Activated B cell treated with CpG ODN at 0.5 μM for 24 hours (primary cell): ENCODE results near the gene EML6. TPM values are rescaled to one million over a fixed set of nuclear protein-coding genes. Genes with fewer than 3 reads are reported as not detected.

ENCODE experiments used
- ATAC-seq: fragments of 200-7000 bp; cut with Tn5 transposase; one replicate; pipeline ENCODE4 v1.10.0; 2021; ENCODE audit warnings: low read depth, mild to moderate bottlenecking, moderate library complexity
- CTCF ChIA-PET: fragments of 350-600 bp; sonication (Branson Sonifier 250); formaldehyde crosslinking; loops from one replicate; lab custom pipeline; 2021; ENCODE audit warnings: antibody characterized with exemption; lab: Charles Lee
- POLR2A ChIA-PET: fragments of 350-600 bp; sonication (Branson Sonifier 250); formaldehyde crosslinking; loops from one replicate; lab custom pipeline; 2021; ENCODE audit warnings: antibody characterized with exemption; lab: Charles Lee
- DNase-seq: peaks from one replicate; pipeline ENCODE4 v3.0.0; 2022
- H3K27ac Mint-ChIP-seq: one replicate; pipeline ENCODE4 v1.8.0; 2020; ENCODE audit warnings: mixed read lengths
- H3K27me3 Mint-ChIP-seq: one replicate; pipeline ENCODE4 v1.8.0; 2021; ENCODE audit warnings: mixed read lengths
- H3K36me3 Mint-ChIP-seq: one replicate; pipeline ENCODE4 v1.8.0; 2021; ENCODE audit warnings: low read depth, mixed read lengths
- H3K4me1 Mint-ChIP-seq: one replicate; pipeline ENCODE4 v1.8.0; 2021; ENCODE audit warnings: mixed read lengths
- H3K4me3 Mint-ChIP-seq: one replicate; pipeline ENCODE4 v1.8.0; 2020; ENCODE audit warnings: mild to moderate bottlenecking, mixed read lengths
- H3K9me3 Mint-ChIP-seq: one replicate; pipeline ENCODE4 v1.8.0; 2020; ENCODE audit warnings: mixed read lengths
- CTCF ChIP-seq: fragments of 200-600 bp; IDR thresholded peaks from one replicate; pipeline ENCODE4 v1.8.0; 2022; ENCODE audit warnings: antibody characterized with exemption, mild to moderate bottlenecking
- intact Hi-C: fragments of 100-400 bp; cut with micrococcal nuclease; formaldehyde crosslinking; loops from one replicate; pipeline ENCODE4 v1.15.1; 2024
- total RNA-seq: library from RNA; stranded (reverse); gene quantifications from 2 replicates; pipeline ENCODE4 v1.2.3, GENCODE V29; 2022

The EML6 gene
- total RNA-seq, 1 donor from 2014 or later: 31.5 TPM

DNA sequence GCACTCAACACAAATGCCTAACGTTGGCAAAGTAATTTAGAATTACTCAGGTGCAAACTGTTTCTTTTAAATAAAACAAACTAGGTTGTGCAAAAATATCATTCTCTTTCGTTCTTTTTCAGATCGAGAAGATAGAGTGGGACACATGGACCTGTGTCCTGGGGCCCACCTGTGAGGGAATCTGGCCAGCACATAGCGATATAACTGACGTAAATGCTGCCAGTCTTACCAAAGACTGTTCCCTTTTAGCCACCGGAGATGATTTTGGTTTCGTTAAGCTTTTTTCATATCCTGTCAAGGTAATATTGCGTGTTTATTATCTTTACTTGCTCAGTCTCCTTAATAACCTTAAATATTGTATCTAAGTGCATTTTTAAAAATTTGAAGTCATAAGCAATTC lies 193.2 kb downstream of the EML6 start:
- Mint-ChIP-seq H3K4me1 (no peaks in the 10 kb centered on the region), H3K27ac (no peak overlapping the region), H3K9me3 (peaks cover 4% of the 10 kb centered on the region), H3K36me3 (peaks cover 46% of the 10 kb centered on the region), H3K27me3 (no peaks in the 10 kb centered on the region), H3K4me3 (no peak overlapping the region)
- no peak for ATAC-seq
- intact Hi-C loops: no loop called here
- TF ChIP-seq CTCF: no peak
- POLR2A ChIA-PET: no interaction called here
- CTCF ChIA-PET: no interaction called here
- no peak for DNase-seq

DNA sequence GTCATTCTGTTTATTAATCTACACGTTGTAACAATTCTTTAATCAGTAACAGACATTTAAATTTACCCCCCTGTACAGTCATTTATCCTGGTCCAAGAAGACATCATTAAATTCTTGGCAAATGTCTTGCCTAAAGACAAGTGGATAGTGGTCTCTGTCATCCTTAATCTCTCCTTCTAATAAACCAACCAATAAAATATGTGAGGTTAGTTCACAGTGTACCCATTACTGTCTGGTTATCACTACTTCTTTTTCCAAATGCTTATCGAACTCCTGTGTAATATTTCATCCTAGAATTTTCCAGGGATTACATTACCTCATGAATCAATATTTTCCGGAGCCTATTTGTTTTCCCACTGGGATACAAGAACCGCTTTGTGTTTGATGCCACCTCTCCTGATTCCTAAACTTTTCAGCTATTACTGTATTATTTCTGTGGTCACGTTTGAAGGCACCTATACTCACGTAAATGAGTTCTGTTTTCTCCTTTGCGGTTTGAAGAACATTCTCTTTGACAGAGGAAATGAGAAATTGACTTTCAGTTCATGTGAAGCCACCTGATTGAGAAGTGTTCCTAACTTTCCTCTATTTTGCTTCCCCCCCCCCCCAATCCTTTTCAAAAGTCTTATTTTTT lies 195.3 kb downstream of the EML6 start:
- ATAC-seq (no peak), DNase-seq (no peak)
- H3K27ac Mint-ChIP-seq: no peak overlapping the region
- no peak for TF ChIP-seq CTCF
- intact Hi-C loops: no loop called here
- ChIA-PET CTCF (no interaction called here), POLR2A (no interaction called here)
- H3K4me1 Mint-ChIP-seq: no peaks in the 10 kb centered on the region
- no peaks in the 10 kb centered on the region for H3K27me3 Mint-ChIP-seq
- H3K9me3 Mint-ChIP-seq: peaks cover 4% of the 10 kb centered on the region
- H3K36me3 Mint-ChIP-seq: peaks cover 35% of the 10 kb centered on the region
- no peak overlapping the region for H3K4me3 Mint-ChIP-seq

DNA sequence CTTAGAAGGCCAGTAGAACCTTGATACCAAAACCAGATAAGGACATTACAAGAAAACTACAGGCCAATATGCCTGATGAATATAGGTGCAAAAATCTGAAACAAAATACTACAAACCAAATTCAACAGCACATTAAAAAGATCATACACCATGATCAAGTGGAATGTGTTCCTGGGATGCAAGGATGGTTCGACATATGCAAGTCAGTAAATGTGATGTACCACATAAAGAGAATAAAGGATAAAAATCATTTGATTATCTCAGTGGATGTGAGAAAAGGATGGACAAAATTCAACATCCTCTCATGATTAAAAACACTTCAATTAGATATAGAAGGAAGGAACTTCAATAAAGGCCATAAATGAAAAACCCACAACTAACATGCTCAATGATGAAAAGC lies 197.2 kb downstream of the EML6 start:
- intact Hi-C loops: no loop called here
- no peaks in the 10 kb centered on the region for H3K27me3 Mint-ChIP-seq
- DNase-seq: no peak
- POLR2A ChIA-PET: no interaction called here
- H3K4me3 Mint-ChIP-seq: no peak overlapping the region
- no peaks in the 10 kb centered on the region for H3K4me1 Mint-ChIP-seq
- ATAC-seq: no peak
- CTCF ChIA-PET: no interaction called here
- H3K27ac Mint-ChIP-seq: no peak overlapping the region
- H3K9me3 Mint-ChIP-seq: peaks cover 4% of the 10 kb centered on the region
- TF ChIP-seq CTCF: no peak
- peaks cover 33% of the 10 kb centered on the region for H3K36me3 Mint-ChIP-seq

DNA sequence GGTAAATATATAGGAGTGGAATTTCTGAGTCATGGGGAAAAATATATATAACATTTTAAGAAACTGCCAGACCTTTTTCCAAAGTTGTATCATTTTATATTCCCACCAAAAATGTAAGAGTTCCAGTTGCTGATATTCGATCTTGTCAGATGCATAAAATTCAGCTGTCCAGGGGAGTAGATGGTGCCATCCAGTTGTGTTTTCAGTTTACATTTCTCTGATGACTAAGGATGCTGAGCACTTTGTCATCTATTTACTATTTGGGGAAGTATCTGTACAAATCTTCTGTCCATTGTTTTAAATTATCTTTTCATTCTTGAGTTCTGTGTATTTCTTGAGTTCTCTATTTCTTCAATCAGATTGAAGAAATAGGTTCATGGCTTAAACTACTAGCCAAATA lies 200.7 kb downstream of the EML6 start:
- ChIA-PET CTCF (no interaction called here), POLR2A (interaction anchor here (0.5 kb wide), 1 partner anchor 13 kb away, joined by 3 read pairs; no protein-coding TSS in a partner anchor)
- Mint-ChIP-seq H3K27ac (no peak overlapping the region), H3K27me3 (no peaks in the 10 kb centered on the region), H3K9me3 (peaks cover 4% of the 10 kb centered on the region), H3K4me3 (no peak overlapping the region), H3K4me1 (no peaks in the 10 kb centered on the region), H3K36me3 (peaks cover 25% of the 10 kb centered on the region)
- intact Hi-C loops: no loop called here
- no peak for TF ChIP-seq CTCF
- DNase-seq: no peak
- ATAC-seq: no peak

DNA sequence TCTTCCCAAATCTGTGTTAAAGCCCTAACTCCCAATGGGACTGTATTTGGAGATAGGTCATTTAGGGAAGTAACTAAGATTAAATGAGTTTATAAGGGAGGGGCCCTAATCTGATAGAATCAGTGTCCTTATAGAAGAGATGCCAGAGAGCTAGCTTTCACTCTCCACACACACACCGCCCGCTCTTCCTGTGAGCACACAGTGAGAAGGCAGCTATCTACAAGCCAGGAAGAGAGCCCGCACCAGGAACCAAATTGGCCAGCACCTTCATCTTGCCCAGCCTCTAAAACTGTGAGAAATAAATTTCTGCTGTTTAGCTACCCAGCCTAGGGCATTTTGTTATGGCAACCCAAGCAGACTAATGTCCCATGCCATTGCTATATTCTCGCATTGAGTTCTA lies 201.6 kb downstream of the EML6 start:
- ChIA-PET CTCF (no interaction called here), POLR2A (no interaction called here)
- no peak for TF ChIP-seq CTCF
- Mint-ChIP-seq H3K4me3 (no peak overlapping the region), H3K9me3 (peaks cover 4% of the 10 kb centered on the region), H3K36me3 (peaks cover 19% of the 10 kb centered on the region), H3K27me3 (no peaks in the 10 kb centered on the region), H3K27ac (no peak overlapping the region), H3K4me1 (no peaks in the 10 kb centered on the region)
- DNase-seq (no peak), ATAC-seq (no peak)
- intact Hi-C loops: no loop called here
